HepG2 (cell line): ENCODE results near the gene SLC35D2. TPM values are rescaled to one million over a fixed set of nuclear protein-coding genes. Genes with fewer than 3 reads are reported as not detected.
A peak's percentile ranks its signal among the peaks of the same experiment; 100 is the strongest.

Source experiments
- ATF1 ChIP-seq: IDR thresholded peaks from 2 replicates; pipeline ENCODE4 v1.6.1; 2016; ENCODE audit warnings: mild to moderate bottlenecking, control low read depth
- ELF4 ChIP-seq: sonication (generic); formaldehyde crosslinking; IDR thresholded peaks from 2 replicates; pipeline ENCODE4 v1.5.0; 2020; ENCODE audit warnings: missing genetic modification reagents, mild to moderate bottlenecking, moderate library complexity, borderline replicate concordance
- HDAC6 ChIP-seq: fragments of 200-600 bp; sonication (generic); IDR thresholded peaks from 2 replicates; pipeline ENCODE4 v1.7.0; 2017; ENCODE audit warnings: mild to moderate bottlenecking, antibody characterized with exemption, low read length, low read depth
- HNF4A ChIP-seq: sonication (generic); formaldehyde crosslinking; IDR thresholded peaks from 2 replicates; pipeline ENCODE4 v1.4.0; 2020; ENCODE audit warnings: missing genetic modification reagents
- KDM2A ChIP-seq: sonication (generic); formaldehyde crosslinking; IDR thresholded peaks from 2 replicates; pipeline ENCODE4 v1.4.0; 2020; ENCODE audit warnings: low read depth, missing genetic modification reagents, borderline replicate concordance
- MATR3 ChIP-seq: sonication (generic); formaldehyde crosslinking; IDR thresholded peaks from 2 replicates; pipeline ENCODE4 v1.4.0; 2020; ENCODE audit warnings: missing genetic modification reagents
- MAZ ChIP-seq, 2 experiments: sonication (generic) in 1 of 2; formaldehyde crosslinking in 1 of 2; IDR thresholded peaks; 2 replicates each; pipeline versions ENCODE4 v1.5.0 to v1.6.1; 2012 to 2020; ENCODE audit warnings: low read depth in 2 of 2, mild to moderate bottlenecking in 2 of 2, borderline replicate concordance in 1 of 2, improper control_type of control experiment in 1 of 2, low read length in 1 of 2, missing genetic modification reagents in 1 of 2, moderate library complexity in 1 of 2
- MED1 ChIP-seq: sonication (generic); formaldehyde crosslinking; IDR thresholded peaks from 2 replicates; pipeline ENCODE4 v1.4.0; 2020; ENCODE audit warnings: missing genetic modification reagents
- MTF1 ChIP-seq: sonication (generic); formaldehyde crosslinking; IDR thresholded peaks from 2 replicates; pipeline ENCODE4 v1.5.0; 2020; ENCODE audit warnings: missing genetic modification reagents
- MXD4 ChIP-seq: IDR thresholded peaks from 2 replicates; pipeline ENCODE4 v1.6.1; 2016; ENCODE audit warnings: mild to moderate bottlenecking, missing biosample characterization, missing genetic modification reagents
- MXI1 ChIP-seq: IDR thresholded peaks from 3 replicates; pipeline ENCODE4 v1.6.1; 2012; ENCODE audit warnings: low read depth, low read length, inconsistent platforms, borderline replicate concordance
- ZNF101 ChIP-seq: sonication (generic); formaldehyde crosslinking; IDR thresholded peaks from 2 replicates; pipeline ENCODE4 v1.4.0; 2020; ENCODE audit warnings: mild to moderate bottlenecking, low read depth, missing genetic modification reagents, borderline replicate concordance
- ZSCAN9 ChIP-seq: IDR thresholded peaks from 2 replicates; pipeline ENCODE4 v1.6.1; 2016; ENCODE audit warnings: borderline replicate concordance
- polyA plus RNA-seq, 8 experiments: library from polyadenylated mRNA; depleted of rRNA in 3 of 8; stranded (reverse) in 7 of 8; unstranded in 1 of 8; fragments of >200 nt; fragmentation: Illumina TruSeq in 4 of 8; extraction: Trizol in 4 of 8; gene quantifications; 2 replicates each; pipeline versions ENCODE4 v1.2.1 to v1.2.3, GENCODE V29; 2011 to 2016; ENCODE audit warnings: low read depth in 4 of 8, missing spikeins in 1 of 8, mixed read lengths in 1 of 8; ENCODE audit not compliant: insufficient read depth in 1 of 8
- total RNA-seq, 5 experiments: library from RNA; depleted of rRNA; stranded (reverse); fragments of >200 nt; fragmentation: Illumina TruSeq; extraction: Trizol; gene quantifications; 2 replicates each; pipeline ENCODE4 v1.2.3, GENCODE V29; 2016; ENCODE audit warnings: low read depth in 1 of 5
- TF ChIP-seq, protein P1 (sequence below): sonication (generic); formaldehyde crosslinking; conservative IDR thresholded peaks from 2 replicates; pipeline ENCODE4 v1.4.0; 2020; ENCODE audit warnings: missing genetic modification reagents
- TF ChIP-seq, protein P2 (sequence below): sonication (generic); formaldehyde crosslinking; IDR thresholded peaks from 2 replicates; pipeline ENCODE4 v1.5.1; 2020; ENCODE audit warnings: missing genetic modification reagents, mild to moderate bottlenecking, borderline replicate concordance
- TF ChIP-seq, protein P3 (sequence below): IDR thresholded peaks from 2 replicates; pipeline ENCODE4 v1.6.1; 2016; ENCODE audit warnings: low read depth, control low read depth
- TF ChIP-seq, protein P4 (sequence below): IDR thresholded peaks from 2 replicates; pipeline ENCODE4 v1.6.1; 2016; ENCODE audit warnings: missing compliant biosample characterization, missing genetic modification reagents, borderline replicate concordance
- TF ChIP-seq, protein P5 (sequence below): IDR thresholded peaks from 2 replicates; pipeline ENCODE4 v1.4.0; 2020; ENCODE audit warnings: mild to moderate bottlenecking, missing genetic modification reagents

The SLC35D2 gene
- total and polyA plus RNA-seq, 2 of the 13 experiments (the other 11 are each of a cell fraction or from before 2014, with no cell fraction given), result 96.2 to 103 TPM

DNA sequence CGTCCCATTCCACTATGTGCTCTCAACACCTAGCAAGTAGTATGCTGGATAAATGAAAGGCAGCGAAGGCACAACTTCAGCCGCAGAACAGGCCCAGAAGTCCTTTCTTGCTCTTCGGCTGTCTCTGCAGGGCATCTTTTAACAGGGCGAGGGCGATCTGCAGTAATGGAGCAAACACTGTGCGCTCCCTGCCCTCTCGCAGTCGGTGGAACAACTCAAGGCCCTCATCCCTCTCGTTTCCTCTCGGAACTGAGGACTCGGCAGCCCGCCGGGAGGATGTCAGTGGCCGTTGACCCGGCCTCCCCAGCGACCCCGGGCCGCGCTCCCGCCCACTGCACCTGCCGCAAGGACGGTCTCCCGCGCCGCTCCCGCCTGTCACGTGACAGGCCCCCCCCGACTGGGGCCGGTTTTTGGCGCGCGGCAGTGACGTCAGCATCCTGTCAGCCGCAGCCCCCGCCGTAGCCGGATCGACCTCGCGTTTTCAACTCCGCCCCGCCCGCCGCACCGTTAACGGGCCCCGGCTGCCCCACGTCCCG is 33.6 kb upstream of the SLC35D2 start (continued):
- TF ChIP-seq ATF1 (CRISPR knock-in tag), result peak; percentile 90
- TF ChIP-seq MATR3, result no peak
- peak; percentile 89 for TF ChIP-seq MED1 (CRISPR knock-in tag)
- peak; percentile 79; the same call in 1 of the 3 replicates for TF ChIP-seq MXI1
- peak; percentile 21; the same call in 1 of the 2 replicates for TF ChIP-seq MXD4 (CRISPR knock-in tag)
- no peak; the same call in 1 of the 2 replicates for TF ChIP-seq ZSCAN9 (CRISPR knock-in tag)
- TF ChIP-seq ZNF101 (CRISPR knock-in tag), result 0 out of 2 replicates have a peak, but pooled peaks have one; percentile 43
- peak; percentile 97 for TF ChIP-seq KDM2A (CRISPR knock-in tag)
- TF ChIP-seq, protein P1, sequence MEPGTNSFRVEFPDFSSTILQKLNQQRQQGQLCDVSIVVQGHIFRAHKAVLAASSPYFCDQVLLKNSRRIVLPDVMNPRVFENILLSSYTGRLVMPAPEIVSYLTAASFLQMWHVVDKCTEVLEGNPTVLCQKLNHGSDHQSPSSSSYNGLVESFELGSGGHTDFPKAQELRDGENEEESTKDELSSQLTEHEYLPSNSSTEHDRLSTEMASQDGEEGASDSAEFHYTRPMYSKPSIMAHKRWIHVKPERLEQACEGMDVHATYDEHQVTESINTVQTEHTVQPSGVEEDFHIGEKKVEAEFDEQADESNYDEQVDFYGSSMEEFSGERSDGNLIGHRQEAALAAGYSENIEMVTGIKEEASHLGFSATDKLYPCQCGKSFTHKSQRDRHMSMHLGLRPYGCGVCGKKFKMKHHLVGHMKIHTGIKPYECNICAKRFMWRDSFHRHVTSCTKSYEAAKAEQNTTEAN (CRISPR knock-in tag), result peak; percentile 32; the same call in 1 of the 2 replicates
- peak; percentile 98 for TF ChIP-seq MAZ (IDR thresholded peaks at IDR 0.05; ENCODE audit: borderline replicate concordance, low read depth, low read length)
- peak; percentile 98 for TF ChIP-seq MAZ (CRISPR knock-in tag; IDR thresholded peaks at IDR 0.05; ENCODE audit: low read depth)
- TF ChIP-seq, protein P2, sequence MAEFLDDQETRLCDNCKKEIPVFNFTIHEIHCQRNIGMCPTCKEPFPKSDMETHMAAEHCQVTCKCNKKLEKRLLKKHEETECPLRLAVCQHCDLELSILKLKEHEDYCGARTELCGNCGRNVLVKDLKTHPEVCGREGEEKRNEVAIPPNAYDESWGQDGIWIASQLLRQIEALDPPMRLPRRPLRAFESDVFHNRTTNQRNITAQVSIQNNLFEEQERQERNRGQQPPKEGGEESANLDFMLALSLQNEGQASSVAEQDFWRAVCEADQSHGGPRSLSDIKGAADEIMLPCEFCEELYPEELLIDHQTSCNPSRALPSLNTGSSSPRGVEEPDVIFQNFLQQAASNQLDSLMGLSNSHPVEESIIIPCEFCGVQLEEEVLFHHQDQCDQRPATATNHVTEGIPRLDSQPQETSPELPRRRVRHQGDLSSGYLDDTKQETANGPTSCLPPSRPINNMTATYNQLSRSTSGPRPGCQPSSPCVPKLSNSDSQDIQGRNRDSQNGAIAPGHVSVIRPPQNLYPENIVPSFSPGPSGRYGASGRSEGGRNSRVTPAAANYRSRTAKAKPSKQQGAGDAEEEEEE, result peak; percentile 53; the same call in 1 of the 2 replicates
- no peak for TF ChIP-seq ELF4
- TF ChIP-seq, protein P3, sequence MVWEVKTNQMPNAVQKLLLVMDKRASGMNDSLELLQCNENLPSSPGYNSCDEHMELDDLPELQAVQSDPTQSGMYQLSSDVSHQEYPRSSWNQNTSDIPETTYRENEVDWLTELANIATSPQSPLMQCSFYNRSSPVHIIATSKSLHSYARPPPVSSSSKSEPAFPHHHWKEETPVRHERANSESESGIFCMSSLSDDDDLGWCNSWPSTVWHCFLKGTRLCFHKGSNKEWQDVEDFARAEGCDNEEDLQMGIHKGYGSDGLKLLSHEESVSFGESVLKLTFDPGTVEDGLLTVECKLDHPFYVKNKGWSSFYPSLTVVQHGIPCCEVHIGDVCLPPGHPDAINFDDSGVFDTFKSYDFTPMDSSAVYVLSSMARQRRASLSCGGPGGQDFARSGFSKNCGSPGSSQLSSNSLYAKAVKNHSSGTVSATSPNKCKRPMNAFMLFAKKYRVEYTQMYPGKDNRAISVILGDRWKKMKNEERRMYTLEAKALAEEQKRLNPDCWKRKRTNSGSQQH (CRISPR knock-in tag), result peak; percentile 55; the same call in 1 of the 2 replicates
- no peak for TF ChIP-seq MTF1 (CRISPR knock-in tag)
- peak; percentile 60 for TF ChIP-seq HNF4A
- TF ChIP-seq, protein P4, sequence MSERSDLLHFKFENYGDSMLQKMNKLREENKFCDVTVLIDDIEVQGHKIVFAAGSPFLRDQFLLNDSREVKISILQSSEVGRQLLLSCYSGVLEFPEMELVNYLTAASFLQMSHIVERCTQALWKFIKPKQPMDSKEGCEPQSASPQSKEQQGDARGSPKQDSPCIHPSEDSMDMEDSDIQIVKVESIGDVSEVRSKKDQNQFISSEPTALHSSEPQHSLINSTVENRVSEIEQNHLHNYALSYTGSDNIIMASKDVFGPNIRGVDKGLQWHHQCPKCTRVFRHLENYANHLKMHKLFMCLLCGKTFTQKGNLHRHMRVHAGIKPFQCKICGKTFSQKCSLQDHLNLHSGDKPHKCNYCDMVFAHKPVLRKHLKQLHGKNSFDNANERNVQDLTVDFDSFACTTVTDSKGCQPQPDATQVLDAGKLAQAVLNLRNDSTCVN, result peak; percentile 83
- TF ChIP-seq HDAC6, result no peak
- TF ChIP-seq, protein P5, sequence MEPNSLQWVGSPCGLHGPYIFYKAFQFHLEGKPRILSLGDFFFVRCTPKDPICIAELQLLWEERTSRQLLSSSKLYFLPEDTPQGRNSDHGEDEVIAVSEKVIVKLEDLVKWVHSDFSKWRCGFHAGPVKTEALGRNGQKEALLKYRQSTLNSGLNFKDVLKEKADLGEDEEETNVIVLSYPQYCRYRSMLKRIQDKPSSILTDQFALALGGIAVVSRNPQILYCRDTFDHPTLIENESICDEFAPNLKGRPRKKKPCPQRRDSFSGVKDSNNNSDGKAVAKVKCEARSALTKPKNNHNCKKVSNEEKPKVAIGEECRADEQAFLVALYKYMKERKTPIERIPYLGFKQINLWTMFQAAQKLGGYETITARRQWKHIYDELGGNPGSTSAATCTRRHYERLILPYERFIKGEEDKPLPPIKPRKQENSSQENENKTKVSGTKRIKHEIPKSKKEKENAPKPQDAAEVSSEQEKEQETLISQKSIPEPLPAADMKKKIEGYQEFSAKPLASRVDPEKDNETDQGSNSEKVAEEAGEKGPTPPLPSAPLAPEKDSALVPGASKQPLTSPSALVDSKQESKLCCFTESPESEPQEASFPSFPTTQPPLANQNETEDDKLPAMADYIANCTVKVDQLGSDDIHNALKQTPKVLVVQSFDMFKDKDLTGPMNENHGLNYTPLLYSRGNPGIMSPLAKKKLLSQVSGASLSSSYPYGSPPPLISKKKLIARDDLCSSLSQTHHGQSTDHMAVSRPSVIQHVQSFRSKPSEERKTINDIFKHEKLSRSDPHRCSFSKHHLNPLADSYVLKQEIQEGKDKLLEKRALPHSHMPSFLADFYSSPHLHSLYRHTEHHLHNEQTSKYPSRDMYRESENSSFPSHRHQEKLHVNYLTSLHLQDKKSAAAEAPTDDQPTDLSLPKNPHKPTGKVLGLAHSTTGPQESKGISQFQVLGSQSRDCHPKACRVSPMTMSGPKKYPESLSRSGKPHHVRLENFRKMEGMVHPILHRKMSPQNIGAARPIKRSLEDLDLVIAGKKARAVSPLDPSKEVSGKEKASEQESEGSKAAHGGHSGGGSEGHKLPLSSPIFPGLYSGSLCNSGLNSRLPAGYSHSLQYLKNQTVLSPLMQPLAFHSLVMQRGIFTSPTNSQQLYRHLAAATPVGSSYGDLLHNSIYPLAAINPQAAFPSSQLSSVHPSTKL (CRISPR knock-in tag), result peak; percentile 84
